Measurements from ENCODE around the gene RAET1L.
"Not testable (repeated sequence)": the region's sequence is repeated elsewhere in the genome, so short reads cannot be mapped to it uniquely, and the experiment has no call there.

The RAET1L gene

DNA sequence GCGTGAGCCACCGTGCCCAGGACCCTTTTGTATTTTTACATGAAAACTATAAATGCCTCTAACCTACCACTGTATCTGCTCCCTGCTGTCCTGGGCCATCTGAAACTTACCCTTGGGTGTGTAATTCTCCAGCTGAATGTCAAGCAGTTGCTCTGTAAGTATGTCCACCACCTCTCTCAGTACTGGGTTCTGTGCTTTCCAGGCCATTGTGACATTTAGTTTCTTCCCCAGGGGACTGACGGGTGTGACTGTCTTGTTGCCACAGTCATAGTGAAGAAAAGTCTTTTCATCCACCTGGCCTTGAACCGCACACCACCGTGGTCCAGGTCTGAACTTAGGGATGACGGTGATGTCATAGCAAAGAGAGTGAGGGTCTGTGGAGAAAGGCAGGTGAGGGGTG lies 3.5 kb downstream of the RAET1L start:
- not testable (repeated sequence) for H3K4me3 ChIP-seq (ENCODE audit: low read depth in 1 of 5, low read length in 5 of 5); H3K9ac ChIP-seq (ENCODE audit: low read length in 5 of 5); H3K36me3 ChIP-seq (ENCODE audit: control insufficient read depth in 5 of 5, insufficient read depth in 5 of 5, low read length in 5 of 5); H3K9me3 ChIP-seq (ENCODE audit: control insufficient read depth in 5 of 5, low read length in 5 of 5); H3K27ac ChIP-seq (ENCODE audit: low read depth, low read length)
- H3K27me3 ChIP-seq (ENCODE audit: control insufficient read depth in 5 of 5, insufficient read depth in 4 of 5, low read length in 5 of 5): peaks cover 8 to 45% (median 33%) of the 10 kb centered on the region in 5 donors
- H3K4me1 ChIP-seq (ENCODE audit: control insufficient read depth in 5 of 5, insufficient read depth in 5 of 5, low read length in 5 of 5): peaks cover 0 to 16% (median 12%) of the 10 kb centered on the region in 5 donors

DNA sequence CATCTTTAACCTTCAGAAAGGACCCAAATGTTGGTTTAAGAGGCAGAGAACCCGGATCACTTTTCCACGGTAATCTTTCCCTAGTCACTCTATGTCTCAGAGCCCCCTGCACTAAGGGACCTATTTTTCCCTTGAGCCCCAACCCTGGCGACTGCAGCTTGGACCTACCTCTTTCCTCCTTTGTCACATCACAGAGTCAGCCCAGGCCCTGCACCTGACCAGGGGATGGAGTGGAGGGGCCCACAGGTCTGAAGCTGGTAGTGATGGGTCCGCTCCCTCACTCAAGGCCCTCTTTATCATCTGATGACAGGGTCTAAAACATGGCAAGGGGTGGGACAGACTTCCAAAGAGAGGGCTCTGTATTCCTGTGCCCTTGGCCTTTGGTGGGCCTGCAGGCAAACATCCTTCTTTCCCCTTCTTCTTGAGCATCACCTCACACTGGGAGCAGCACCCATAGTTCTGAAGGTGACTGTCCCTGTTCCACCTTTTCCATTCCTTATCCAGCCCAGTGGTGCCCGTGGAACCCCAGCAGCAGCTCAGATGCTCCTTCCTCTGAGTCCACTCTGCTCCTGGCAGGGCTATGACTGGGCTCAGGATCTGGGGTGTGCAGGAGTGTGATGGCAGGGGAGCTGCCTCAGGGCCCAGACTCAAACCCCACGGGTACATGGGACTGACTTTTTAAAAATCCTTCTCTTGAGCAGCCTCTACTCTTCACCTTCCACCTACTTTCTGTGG lies 6.3 kb downstream of the RAET1L start:
- H3K27me3 ChIP-seq (ENCODE audit: control insufficient read depth in 5 of 5, insufficient read depth in 4 of 5, low read length in 5 of 5): peaks cover 14 to 37% (median 25%) of the 10 kb centered on the region in 5 donors
- H3K4me1 ChIP-seq (ENCODE audit: control insufficient read depth in 5 of 5, insufficient read depth in 5 of 5, low read length in 5 of 5): peaks cover 0 to 8% (median 0%) of the 10 kb centered on the region in 5 donors
- no peaks in the 10 kb centered on the region for H3K36me3 ChIP-seq (ENCODE audit: control insufficient read depth in 5 of 5, insufficient read depth in 5 of 5, low read length in 5 of 5)
- no peak overlapping the region for H3K4me3 ChIP-seq (ENCODE audit: low read depth in 1 of 5, low read length in 5 of 5)
- no peak overlapping the region for H3K9ac ChIP-seq (ENCODE audit: low read length in 5 of 5)
- no peak overlapping the region for H3K27ac ChIP-seq (ENCODE audit: low read depth, low read length)
- H3K9me3 ChIP-seq (ENCODE audit: control insufficient read depth in 5 of 5, low read length in 5 of 5): no peaks in the 10 kb centered on the region

DNA sequence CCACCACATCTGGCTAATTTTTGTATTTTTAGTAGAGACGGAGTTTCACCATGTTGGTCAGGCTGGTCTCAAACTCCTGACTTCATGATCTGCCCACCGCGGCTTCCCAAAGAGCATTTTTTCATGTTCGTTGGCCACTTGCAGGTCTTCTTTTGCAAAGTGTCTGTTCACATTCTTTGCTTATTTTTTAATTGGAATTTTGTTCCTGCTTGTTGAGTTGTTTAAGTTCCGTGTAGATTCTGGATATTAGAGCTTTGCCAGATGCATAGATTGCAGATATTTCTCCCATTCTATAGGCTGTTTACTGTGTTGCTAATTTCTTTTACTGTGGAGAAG lies 8.2 kb downstream of the RAET1L start:
- peaks cover 14 to 49% (median 34%) of the 10 kb centered on the region in 5 donors for H3K27me3 ChIP-seq (ENCODE audit: control insufficient read depth in 5 of 5, insufficient read depth in 4 of 5, low read length in 5 of 5)

DNA sequence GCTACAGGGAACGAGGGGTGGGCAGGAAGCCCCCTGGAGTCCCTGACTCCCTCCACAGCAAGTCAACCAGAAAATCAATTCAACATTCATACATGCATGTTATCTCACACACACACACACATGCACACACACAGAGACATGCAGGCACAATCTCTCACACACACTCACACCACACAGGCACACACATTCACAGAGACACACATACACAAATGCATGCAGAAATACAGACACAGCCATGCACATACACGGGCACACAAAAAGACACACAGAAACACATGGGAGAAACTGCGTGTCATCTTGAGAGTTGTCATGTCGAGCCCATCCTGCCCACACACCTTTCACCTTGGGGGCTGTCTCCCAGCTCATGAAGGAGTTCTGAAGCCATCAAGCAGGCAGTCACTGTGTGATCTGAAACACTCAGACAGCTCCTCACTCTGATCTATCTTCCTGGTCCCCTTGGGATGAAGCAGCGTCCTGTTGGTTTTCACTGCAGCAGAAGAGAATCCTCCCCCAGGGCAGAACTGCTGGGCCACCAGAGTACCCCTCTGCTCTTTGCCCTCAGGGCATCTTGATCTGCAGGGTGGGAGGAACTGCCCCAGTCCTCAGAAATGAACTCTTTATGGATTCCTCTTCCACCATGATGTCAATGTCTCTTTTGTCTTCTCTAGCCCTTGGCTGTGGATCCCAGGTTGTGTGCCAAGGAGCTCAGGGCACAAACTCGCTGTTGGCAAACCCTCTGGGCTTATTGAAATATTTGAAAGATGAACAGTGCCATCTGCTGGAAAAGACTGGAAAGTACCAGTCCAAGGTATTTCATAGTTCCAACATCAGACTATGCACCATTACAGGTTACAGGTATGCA lies 8.8 kb downstream of the RAET1L start:
- peaks cover 0 to 8% (median 0%) of the 10 kb centered on the region in 5 donors for H3K4me1 ChIP-seq (ENCODE audit: control insufficient read depth in 5 of 5, insufficient read depth in 5 of 5, low read length in 5 of 5)
- no peak overlapping the region for H3K4me3 ChIP-seq (ENCODE audit: low read depth in 1 of 5, low read length in 5 of 5)
- H3K27me3 ChIP-seq (ENCODE audit: control insufficient read depth in 5 of 5, insufficient read depth in 4 of 5, low read length in 5 of 5): peaks cover 14 to 51% (median 34%) of the 10 kb centered on the region in 5 donors
- no peaks in the 10 kb centered on the region for H3K36me3 ChIP-seq (ENCODE audit: control insufficient read depth in 5 of 5, insufficient read depth in 5 of 5, low read length in 5 of 5)
- H3K9ac ChIP-seq (ENCODE audit: low read length in 5 of 5): no peak overlapping the region
- no peak overlapping the region for H3K27ac ChIP-seq (ENCODE audit: low read depth, low read length)
- H3K9me3 ChIP-seq (ENCODE audit: control insufficient read depth in 5 of 5, low read length in 5 of 5): no peaks in the 10 kb centered on the region

More for the DNA sequence above, 8.2 kb downstream of the RAET1L start:
- not testable (repeated sequence) for H3K9ac ChIP-seq (ENCODE audit: low read length in 5 of 5); H3K36me3 ChIP-seq (ENCODE audit: control insufficient read depth in 5 of 5, insufficient read depth in 5 of 5, low read length in 5 of 5); H3K9me3 ChIP-seq (ENCODE audit: control insufficient read depth in 5 of 5, low read length in 5 of 5); H3K4me3 ChIP-seq (ENCODE audit: low read depth in 1 of 5, low read length in 5 of 5); H3K27ac ChIP-seq (ENCODE audit: low read depth, low read length); H3K4me1 ChIP-seq (ENCODE audit: control insufficient read depth in 5 of 5, insufficient read depth in 5 of 5, low read length in 5 of 5)

DNA sequence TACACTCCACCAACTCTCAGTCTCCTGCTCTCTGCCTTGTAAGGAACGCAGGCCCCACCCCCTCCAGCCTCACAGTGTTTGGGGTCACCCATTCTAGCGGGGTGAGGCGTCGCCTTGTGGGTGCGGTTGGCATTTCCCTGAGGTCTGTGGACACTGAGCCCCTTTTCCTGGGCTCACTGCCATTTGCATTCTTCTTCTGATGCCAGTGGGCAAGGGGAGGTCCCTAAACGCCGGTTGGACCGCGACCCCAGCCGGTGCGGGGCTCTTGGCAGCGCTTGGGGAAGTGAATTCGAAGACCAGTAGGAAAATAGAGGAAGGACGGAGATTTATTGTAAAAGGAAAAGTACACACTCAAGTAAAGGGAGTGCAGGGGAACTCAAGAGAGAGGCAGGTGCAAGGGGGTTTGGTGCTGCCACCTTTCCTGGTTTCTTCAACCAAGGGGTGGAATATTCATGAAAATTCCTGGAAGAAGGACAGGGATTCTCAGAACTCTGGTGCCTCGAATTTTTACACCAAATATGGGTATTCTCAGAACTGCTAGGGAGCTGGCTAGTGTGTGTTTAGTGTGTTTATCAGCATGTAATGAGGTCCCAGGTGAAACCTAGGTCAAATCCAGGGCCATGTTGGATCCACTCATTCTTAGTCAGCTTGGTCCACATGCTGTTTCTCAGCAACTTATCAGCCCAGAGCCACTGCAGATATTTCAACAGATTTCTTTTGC lies 9.9 kb downstream of the RAET1L start:
- not testable (repeated sequence) for H3K27ac ChIP-seq (ENCODE audit: low read depth, low read length); H3K9ac ChIP-seq (ENCODE audit: low read length in 5 of 5); H3K9me3 ChIP-seq (ENCODE audit: control insufficient read depth in 5 of 5, low read length in 5 of 5); H3K36me3 ChIP-seq (ENCODE audit: control insufficient read depth in 5 of 5, insufficient read depth in 5 of 5, low read length in 5 of 5); H3K4me3 ChIP-seq (ENCODE audit: low read depth in 1 of 5, low read length in 5 of 5); H3K4me1 ChIP-seq (ENCODE audit: control insufficient read depth in 5 of 5, insufficient read depth in 5 of 5, low read length in 5 of 5)
- peaks cover 14 to 51% (median 34%) of the 10 kb centered on the region in 5 donors for H3K27me3 ChIP-seq (ENCODE audit: control insufficient read depth in 5 of 5, insufficient read depth in 4 of 5, low read length in 5 of 5)

DNA sequence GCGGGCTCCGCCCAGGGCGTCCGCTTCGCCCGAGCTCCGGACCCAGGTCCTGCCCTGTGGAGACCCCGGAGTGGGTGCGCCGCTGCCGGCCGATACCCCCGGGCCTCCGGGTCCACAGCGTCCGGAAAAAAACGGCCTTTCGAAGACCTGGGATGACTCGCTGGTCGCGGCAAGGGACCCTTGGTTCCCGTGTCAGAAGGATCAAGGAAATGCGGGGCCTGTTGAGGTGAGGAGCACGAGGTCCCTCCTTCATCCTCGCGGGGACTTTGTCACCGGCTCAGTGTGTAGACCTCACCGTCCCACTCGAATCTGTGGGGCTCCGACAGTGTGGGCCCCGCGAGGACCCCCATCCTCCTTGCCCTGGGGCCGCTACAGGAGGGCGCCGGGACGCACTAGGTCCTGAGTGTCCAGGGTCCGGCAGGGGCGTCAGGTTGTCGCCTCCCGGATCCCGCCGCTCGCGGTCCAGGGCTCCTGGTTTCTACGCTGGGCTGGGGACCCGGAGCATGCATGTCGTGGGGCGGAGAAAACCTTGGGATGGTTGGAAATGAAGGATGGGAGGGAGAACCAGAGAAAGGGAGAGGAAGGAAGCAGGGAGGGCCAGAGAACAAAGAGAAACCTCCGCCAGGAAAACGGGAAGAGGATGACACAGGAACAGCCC lies 10.6 kb downstream of the RAET1L start:
- not testable (repeated sequence) for H3K4me1 ChIP-seq (ENCODE audit: control insufficient read depth in 5 of 5, insufficient read depth in 5 of 5, low read length in 5 of 5); H3K36me3 ChIP-seq (ENCODE audit: control insufficient read depth in 5 of 5, insufficient read depth in 5 of 5, low read length in 5 of 5); H3K4me3 ChIP-seq (ENCODE audit: low read depth in 1 of 5, low read length in 5 of 5); H3K27ac ChIP-seq (ENCODE audit: low read depth, low read length); H3K9me3 ChIP-seq (ENCODE audit: control insufficient read depth in 5 of 5, low read length in 5 of 5); H3K9ac ChIP-seq (ENCODE audit: low read length in 5 of 5)
- H3K27me3 ChIP-seq (ENCODE audit: control insufficient read depth in 5 of 5, insufficient read depth in 4 of 5, low read length in 5 of 5): peaks cover 18 to 51% (median 37%) of the 10 kb centered on the region in 5 donors

DNA sequence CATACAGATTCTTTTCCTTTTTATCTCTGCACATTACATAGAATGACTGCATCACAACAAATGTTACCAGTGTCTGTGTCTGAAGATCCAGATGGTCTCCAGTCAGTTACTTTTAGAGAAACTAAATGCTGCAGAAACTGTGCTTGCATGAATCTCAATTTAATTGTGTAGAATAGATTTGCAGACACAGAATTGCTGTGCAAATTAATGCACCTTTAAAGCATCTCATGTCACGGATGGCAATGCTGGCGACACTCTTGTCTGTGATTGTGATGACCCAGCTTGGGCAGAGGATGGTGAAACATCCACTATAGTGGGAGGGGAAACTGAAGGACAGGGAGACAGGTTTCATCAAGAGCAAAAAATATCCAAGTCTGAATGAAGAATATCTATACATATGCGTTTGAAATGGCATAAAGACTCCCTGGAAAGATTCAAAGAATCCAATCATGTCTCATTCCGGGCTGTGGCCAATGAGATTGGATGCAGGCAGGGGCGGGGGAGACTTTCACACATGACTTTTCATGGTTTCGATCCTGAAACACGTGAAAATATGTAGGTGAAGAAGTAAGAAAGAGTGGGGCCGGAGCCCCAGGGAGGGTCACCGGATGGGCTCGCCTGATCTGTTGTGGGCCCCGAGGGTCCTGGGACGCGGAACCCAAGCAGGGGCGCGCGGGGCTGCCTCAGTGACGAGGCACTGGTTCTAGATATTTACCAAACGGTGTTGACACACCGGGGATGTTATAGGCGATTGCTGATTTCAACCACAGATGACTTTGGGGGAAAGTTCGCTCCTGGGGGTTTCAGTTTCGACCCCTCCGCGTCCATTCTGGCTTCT lies 11.3 kb downstream of the RAET1L start:
- not testable (repeated sequence) for H3K27ac ChIP-seq (ENCODE audit: low read depth, low read length); H3K9me3 ChIP-seq (ENCODE audit: control insufficient read depth in 5 of 5, low read length in 5 of 5); H3K4me3 ChIP-seq (ENCODE audit: low read depth in 1 of 5, low read length in 5 of 5); H3K9ac ChIP-seq (ENCODE audit: low read length in 5 of 5); H3K4me1 ChIP-seq (ENCODE audit: control insufficient read depth in 5 of 5, insufficient read depth in 5 of 5, low read length in 5 of 5); H3K36me3 ChIP-seq (ENCODE audit: control insufficient read depth in 5 of 5, insufficient read depth in 5 of 5, low read length in 5 of 5)
- peaks cover 15 to 47% (median 34%) of the 10 kb centered on the region in 5 donors for H3K27me3 ChIP-seq (ENCODE audit: control insufficient read depth in 5 of 5, insufficient read depth in 4 of 5, low read length in 5 of 5)

DNA sequence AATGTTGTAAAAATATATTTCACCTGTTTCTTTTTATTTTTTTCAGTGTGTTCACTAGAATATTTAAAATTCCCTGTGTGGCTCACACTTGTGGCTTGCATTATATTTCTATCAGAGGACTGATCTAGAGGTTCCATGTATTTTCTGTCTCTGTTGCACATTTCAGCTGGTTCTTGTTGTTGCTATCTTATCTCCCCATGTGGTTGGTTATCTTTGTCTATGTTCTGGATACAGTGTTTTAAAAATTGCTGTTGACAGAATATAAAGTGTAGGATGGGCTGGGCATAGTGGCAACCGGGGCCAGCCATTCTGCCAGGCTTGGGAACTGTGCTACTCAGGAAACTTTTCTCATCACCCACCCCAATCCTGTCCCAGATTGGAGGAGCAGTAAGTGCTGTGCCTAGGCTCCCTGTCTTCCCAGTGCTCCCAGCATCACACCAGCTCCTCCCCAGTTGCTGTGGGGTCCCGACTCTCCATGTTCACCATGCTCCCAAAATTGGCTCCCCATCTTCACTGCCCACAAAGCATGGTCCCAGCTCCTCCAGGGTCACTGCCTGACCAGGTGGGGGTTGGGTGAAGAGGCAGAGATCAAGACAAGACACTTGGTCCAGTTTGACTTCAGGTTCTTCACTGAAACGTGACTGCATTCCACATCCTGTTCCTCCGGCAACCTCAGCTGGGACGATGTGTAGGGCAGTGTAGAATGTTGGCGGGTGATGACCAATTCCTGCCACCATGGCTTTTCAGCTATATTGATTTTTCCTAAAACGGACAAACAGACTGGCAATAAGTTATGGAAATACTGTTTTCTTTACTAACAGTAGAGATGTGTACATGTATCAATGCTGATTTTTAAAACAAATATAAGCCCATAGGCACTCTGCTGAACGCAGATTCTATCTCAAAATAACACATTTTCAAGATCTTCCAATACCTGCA lies 12.2 kb downstream of the RAET1L start:
- H3K27me3 ChIP-seq (ENCODE audit: control insufficient read depth in 5 of 5, insufficient read depth in 4 of 5, low read length in 5 of 5): peaks cover 18 to 47% (median 40%) of the 10 kb centered on the region in 5 donors
- H3K36me3 ChIP-seq (ENCODE audit: control insufficient read depth in 5 of 5, insufficient read depth in 5 of 5, low read length in 5 of 5); H3K4me3 ChIP-seq (ENCODE audit: low read depth in 1 of 5, low read length in 5 of 5); H3K4me1 ChIP-seq (ENCODE audit: control insufficient read depth in 5 of 5, insufficient read depth in 5 of 5, low read length in 5 of 5); H3K9me3 ChIP-seq (ENCODE audit: control insufficient read depth in 5 of 5, low read length in 5 of 5); H3K9ac ChIP-seq (ENCODE audit: low read length in 5 of 5); H3K27ac ChIP-seq (ENCODE audit: low read depth, low read length): not testable (repeated sequence)
